KOPT-K1 (cell line): ENCODE measurements around the gene TTC39A.

Source experiments
- H3K27ac ChIP-seq: fragments of 200-600 bp; sonication (generic); 2 replicates; pipeline ENCODE4 v1.5.1; 2016; ENCODE audit warnings: antibody characterized with exemption, mild to moderate bottlenecking, low read depth, low read length; ENCODE audit not compliant: poor library complexity, severe bottlenecking
- H3K36me3 ChIP-seq: fragments of 200-600 bp; sonication (generic); 2 replicates; pipeline ENCODE4 v1.5.1; 2017; ENCODE audit warnings: antibody characterized with exemption, mild to moderate bottlenecking, low read length, moderate library complexity; ENCODE audit not compliant: insufficient read depth
- H3K9me3 ChIP-seq: fragments of 200-600 bp; sonication (generic); 2 replicates; pipeline ENCODE4 v1.5.1; 2017; ENCODE audit warnings: antibody characterized with exemption, low read length, mild to moderate bottlenecking; ENCODE audit not compliant: insufficient read depth, poor library complexity, severe bottlenecking

TTC39A gene

DNA sequence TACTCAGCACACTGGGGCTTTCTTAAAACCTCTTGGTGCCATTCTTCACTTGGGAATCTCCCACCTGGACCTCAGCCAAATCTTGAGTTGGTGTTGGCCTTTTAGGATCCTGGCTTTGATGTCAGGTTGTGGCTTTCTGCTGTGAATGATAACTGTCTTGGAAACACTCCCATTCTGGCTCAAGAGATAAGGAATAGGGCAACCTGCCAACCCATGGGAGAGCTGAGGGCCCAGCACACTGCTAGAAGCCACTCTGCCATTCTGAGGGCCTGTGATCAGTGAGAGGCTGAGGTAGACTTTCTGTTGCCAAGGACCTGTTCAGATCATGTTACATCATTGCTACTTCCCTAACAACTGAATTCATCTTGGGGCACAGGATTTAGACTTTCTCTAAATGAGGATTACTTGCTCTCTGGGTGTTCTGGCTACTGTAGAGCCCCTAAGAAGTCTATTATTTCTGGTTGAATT is 45.8 kb downstream of the TTC39A start:
- Histone ChIP-seq H3K9me3 (no peaks in the 10 kb centered on the region), H3K36me3 (no peaks in the 10 kb centered on the region), H3K27ac (no peak overlapping the region)

DNA sequence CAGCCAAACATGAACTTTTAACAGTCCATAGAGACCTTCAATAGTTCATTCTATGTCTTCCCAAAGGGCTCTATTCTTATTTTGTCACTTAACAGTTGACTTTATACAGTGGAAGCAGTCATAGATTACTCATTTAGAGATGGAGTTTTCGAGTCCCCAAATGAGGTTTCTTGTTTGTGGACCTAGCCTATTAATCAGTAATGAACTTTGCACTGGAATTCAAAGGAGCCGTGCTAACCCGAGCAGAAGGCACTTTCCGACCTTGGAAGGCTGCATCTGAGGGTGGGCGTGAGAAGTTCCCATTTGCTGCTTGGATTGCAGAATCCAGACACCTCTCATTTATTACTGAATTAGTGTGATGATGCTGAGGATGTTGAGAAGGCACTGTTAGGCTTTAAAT is 46.4 kb downstream of the TTC39A start:
- Histone ChIP-seq H3K27ac (no peak overlapping the region), H3K9me3 (no peaks in the 10 kb centered on the region), H3K36me3 (no peaks in the 10 kb centered on the region)

DNA sequence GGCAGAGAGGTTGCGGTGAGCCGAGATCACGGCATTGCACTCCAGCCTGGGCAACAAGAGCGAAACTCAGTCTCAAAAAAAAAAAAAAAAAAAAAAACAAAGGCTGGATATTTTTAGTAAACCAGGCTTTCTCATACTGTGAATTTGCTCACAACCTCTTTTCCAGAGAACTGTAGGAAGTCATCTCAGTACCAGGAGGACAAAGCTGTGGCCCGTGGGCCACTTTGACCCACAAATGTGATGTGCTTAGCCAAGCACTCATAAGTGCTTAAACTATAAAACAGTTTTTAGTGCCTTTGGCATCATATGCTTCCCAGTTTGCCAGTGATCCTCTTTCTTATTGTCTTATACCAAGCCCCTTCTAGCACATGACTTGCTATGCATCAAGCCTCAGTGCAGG is 47.8 kb downstream of the TTC39A start:
- Histone ChIP-seq H3K27ac (no peak overlapping the region), H3K9me3 (no peaks in the 10 kb centered on the region), H3K36me3 (no peaks in the 10 kb centered on the region)

DNA sequence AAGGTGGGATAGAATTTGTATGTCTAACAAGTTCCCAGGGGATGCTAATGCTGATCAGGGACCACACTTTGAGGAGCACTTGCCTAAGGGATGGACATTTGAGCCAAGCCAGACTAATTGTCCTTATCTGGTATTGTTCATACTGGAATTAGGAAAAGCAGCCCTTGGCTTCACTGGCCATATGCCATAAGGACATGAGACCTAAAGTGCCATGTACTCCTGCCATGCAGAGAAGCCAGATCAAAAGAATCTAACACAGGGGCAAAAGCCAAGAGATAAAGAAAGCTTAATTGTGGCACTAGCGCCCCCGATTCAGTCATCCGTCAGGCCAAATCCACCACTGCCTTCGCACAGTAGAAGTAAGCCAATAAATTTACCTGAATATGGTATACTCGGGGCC is 48.6 kb downstream of the TTC39A start:
- no peaks in the 10 kb centered on the region for H3K9me3 ChIP-seq
- no peaks in the 10 kb centered on the region for H3K36me3 ChIP-seq
- no peak overlapping the region for H3K27ac ChIP-seq

DNA sequence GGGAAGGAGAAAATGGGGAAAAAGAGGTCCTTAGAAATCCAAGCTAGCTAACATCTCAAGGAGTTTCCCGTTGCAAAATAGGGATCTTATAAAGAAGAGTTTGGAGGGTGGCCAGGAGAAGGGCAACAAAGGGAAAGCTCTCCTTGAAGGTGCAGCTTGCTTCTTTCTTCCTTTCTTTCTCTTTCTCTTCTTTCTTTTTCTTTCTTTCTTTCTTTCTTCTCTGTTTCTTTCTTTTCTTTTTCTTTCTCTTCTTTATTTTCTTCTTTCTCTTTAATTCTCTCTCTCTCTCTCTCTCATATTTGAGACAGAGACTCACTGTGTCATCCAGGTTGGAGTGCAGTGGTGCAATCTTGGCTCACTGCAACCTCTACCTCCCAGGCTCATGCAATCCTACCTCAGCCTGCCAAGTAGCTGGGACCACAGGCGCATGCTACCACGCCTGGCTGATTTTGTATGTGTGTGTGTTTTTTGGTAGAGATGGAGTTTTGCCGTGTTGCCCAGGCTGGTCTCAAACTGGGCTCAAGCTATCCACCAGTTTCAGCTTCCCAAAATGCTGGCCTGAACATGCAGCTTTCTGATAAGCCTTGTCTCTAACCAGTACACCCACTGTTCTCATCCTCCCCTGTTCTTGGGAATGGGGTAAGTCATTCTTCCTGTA is 49.9 kb downstream of the TTC39A start:
- H3K36me3 ChIP-seq, result no peaks in the 10 kb centered on the region
- H3K27ac ChIP-seq, result no peak overlapping the region
- H3K9me3 ChIP-seq, result no peaks in the 10 kb centered on the region

DNA sequence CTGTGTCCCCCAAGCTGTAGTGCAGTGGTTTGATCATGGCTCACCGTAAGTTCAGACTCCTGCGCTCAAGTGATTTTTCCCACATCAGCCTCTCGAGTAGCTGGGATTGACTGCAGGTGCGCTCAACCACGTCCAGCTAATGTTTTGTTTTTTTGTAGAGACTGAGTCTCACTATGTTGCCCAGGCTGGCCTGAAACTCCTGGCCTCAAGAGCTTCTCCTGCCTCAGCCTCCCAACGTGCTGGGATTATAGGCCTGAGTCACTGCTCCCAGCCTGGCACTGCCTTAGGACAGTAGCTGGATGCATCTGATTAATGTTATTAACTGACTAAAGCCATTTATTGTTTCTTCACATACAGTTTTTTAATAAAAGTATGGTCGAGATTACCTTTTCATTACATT is 54.1 kb downstream of the TTC39A start:
- no peak overlapping the region for H3K27ac ChIP-seq
- H3K9me3 ChIP-seq, result no peaks in the 10 kb centered on the region
- H3K36me3 ChIP-seq, result peaks cover 10% of the 10 kb centered on the region

DNA sequence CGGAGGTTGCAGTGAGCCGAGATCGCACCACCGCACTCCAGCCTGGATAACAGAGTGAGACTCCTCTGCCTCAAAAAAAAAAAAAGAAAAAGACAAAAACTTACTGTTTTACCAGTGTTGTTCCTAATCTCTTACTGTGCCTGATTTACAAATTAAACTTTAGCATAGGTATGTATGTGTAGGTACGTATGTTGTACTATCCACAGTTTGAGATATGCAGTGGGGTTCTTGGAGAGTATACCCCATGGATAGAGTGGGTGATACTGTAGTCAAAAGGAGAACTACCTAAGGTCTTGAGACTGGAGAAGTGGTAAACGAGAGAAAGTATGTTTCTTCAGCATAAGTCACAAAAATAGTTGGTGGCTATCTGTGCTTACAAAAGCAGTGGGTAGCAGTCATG is 55.7 kb downstream of the TTC39A start:
- no peaks in the 10 kb centered on the region for H3K9me3 ChIP-seq
- no peak overlapping the region for H3K27ac ChIP-seq
- H3K36me3 ChIP-seq, result peaks cover 22% of the 10 kb centered on the region

DNA sequence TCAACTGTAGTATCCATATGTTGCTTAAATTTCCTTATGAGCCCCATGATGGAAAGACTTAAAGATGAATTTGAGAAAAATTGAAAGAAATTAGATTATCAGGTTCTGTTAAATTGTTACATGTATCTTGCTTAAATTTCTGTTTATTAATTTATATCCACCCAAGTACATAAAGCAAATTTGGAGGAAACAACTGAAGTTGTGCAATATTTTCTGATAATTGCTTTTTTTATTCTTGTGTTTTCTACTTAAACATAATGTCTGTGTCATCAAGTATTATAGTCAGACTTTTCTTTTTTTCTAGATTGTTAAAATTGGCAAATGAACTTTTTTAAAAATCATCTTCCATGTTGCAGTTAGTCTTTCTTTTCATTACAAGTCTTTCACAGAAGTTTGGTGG is 57.4 kb downstream of the TTC39A start:
- Histone ChIP-seq H3K27ac (no peak overlapping the region), H3K36me3 (peaks cover 22% of the 10 kb centered on the region), H3K9me3 (no peaks in the 10 kb centered on the region)

DNA sequence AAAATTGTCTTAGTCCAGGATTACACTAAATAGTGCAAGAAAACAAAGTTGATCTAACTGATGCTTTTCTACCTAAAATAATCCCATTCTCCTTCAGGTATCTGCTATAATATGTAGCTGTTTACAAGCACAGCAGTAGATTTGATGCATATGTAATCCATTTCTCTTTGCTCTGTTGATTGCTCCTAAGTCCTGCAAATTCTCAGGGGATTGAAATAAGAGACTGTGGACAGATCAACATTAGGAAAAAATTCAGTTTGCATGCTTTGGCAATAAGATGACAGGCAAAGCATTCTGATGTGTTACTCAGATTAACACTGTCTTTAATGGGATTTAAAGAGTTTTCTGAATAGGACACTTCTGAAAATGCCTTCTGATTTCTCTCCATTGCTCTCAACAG is 59.6 kb downstream of the TTC39A start:
- Histone ChIP-seq H3K36me3 (peaks cover 22% of the 10 kb centered on the region), H3K27ac (no peak overlapping the region), H3K9me3 (no peaks in the 10 kb centered on the region)

DNA sequence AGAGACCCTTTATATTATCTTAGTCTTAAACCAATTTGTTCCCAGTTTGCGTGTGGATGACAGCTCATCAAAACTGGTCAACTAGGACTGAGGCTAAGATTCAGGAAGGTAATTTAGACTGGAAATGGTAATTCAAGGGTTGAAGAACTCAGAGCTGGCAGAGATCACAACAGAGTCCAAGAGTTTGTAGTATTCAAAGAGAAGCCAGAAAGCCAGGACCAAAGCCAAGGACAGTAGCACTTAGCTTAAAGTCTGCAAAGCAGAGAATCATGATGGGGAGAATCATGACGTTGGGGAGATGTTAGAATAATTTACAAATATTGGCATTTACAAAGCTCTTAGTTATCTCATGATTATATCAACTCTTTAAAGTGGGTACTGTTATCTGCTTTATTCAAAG is 61.7 kb downstream of the TTC39A start:
- Histone ChIP-seq H3K9me3 (no peaks in the 10 kb centered on the region), H3K27ac (no peak overlapping the region), H3K36me3 (peaks cover 20% of the 10 kb centered on the region)

DNA sequence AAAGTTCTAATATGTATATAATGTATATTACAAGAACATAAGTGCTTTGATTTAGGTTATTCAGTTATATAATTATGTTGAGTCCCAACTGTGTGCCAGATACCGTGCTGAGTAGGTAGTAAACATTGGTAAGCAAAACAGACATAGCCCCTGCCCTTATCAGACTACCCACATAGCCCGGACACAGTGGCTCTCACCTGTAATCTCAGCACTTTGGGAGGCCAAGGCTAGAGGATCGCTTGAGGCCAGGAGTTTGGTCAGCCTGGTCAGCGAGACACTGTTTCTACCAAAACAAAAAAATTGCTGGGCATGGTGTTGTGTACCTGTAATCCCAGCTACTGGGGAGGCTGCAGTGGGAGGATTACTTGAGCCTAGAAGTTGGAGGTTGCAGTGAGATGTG is 63.6 kb downstream of the TTC39A start:
- peaks cover 18% of the 10 kb centered on the region for H3K36me3 ChIP-seq
- no peak overlapping the region for H3K27ac ChIP-seq
- H3K9me3 ChIP-seq, result no peaks in the 10 kb centered on the region

DNA sequence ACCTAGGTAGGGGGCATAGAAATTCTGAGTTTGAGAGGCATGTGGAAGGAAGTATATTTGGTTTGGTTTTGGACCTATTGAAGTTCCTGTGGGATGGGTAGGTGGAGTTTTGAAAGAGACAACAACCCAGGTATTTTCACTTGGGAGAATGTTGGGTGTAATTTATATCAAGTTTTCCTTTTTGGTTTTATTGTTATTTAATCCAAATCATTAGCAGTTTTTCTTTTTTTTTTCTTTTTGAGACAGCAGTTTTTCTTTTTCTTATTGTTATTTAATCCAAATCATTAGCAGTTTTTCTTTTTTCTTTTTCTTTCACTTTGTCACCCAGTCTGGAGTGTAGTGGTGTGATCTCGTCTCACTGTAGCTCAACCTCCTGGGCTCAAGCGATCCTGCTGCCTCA is 64.2 kb downstream of the TTC39A start:
- Histone ChIP-seq H3K9me3 (no peaks in the 10 kb centered on the region), H3K27ac (no peak overlapping the region), H3K36me3 (peaks cover 11% of the 10 kb centered on the region)

DNA sequence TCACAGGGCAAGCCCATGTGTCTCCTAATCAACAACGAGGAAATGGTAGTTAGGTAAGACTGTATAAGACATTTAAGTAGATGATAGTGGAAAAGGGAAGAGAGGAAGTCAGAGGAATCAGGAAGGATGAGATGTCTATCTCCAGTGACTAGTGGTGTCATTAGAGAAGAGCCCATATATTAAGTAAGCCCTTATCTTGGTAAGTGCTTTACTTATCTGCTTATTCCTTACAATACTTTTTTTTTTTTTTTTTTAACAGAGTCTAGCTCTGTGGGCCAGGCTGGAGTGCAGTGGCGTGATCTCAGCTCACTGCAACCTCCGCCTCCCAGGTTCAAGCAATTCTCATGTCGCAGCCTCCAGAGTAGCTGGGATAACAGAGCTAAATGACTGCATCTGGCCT is 64.7 kb downstream of the TTC39A start:
- Histone ChIP-seq H3K36me3 (peaks cover 6% of the 10 kb centered on the region; the same call in 1 of the 2 replicates), H3K27ac (no peak overlapping the region), H3K9me3 (no peaks in the 10 kb centered on the region)

DNA sequence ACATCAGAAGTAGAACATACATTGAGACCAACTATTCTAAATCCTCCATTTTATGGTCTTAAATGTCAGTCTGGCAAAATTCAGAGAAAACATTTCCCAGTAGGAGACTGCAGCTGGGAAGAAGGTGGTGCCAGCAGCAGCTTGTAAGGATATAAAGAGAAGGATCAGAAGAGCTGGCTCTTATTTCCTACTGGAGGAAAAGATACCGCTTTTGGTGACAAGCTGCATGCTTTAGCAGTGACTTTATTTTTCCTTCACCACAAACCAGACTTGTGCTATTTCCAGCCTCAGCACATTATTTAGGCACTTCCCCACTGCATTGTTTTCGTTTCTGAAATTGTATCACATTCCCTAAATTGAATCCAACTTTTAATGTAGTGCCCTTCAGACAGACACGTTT is 65.9 kb downstream of the TTC39A start:
- Histone ChIP-seq H3K36me3 (no peaks in the 10 kb centered on the region), H3K27ac (no peak overlapping the region), H3K9me3 (no peaks in the 10 kb centered on the region)

DNA sequence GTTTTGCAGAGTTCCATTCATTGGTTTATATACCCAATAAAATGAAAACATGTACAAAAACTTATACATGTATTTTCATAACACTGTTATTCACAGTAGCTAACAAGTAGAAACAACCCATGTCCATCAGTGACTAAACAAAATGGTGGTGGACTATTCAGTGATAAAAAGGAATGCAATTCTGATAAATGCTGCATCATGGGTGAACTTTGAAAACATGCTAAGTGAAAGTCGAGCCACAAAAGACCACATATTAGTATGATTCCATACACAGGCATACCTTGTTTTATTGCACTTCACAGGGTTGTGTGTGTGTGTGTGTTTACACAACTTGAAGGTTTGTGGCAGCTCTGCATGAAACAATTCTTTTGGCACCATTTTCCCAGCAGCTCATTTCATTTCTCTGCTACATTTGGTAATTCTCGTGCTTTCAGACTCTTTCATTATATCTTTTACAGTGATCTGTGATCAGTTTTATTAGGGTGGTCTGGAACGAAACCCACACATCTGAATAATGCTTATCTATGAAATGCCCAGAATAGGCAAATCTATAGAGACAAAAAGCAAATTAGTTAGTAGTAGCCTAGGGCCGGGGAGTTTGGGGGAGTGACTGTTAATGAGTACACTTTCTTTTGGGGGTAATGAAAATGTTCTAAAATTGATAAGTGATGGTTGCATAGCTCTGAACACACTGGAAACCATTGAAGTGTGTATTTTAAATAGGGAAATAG is 67.0 kb downstream of the TTC39A start:
- Histone ChIP-seq H3K36me3 (no peaks in the 10 kb centered on the region), H3K27ac (no peak overlapping the region)

DNA sequence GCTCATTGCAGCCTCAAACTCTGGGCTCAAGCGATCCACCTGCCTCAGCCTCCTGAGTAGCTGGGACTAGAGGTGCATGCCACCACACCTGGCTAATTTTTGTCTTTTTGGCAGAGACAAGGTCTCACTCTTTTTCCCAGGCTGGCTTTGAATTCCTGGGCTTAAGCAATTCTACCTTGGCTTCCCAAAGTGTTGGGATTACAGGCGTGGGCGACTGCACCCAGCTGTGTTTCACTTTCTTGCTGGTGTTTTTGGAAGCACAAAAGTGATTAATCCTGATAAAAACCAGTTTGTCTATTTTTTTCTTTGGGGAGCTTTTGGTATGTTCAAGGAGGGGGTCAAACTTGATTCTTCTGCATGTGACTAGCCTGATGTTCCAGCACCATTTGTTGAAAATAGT is 75.0 kb downstream of the TTC39A start:
- Histone ChIP-seq H3K9me3 (no peaks in the 10 kb centered on the region), H3K27ac (no peak overlapping the region), H3K36me3 (no peaks in the 10 kb centered on the region)

More for the DNA sequence above, 67.0 kb downstream of the TTC39A start:
- H3K9me3 ChIP-seq, result no peaks in the 10 kb centered on the region
